ENCODE results near the gene COG2.
"Not testable (repeated sequence)": the region's sequence is repeated elsewhere in the genome, so short reads cannot be mapped to it uniquely, and the experiment has no call there.

Gene COG2

DNA sequence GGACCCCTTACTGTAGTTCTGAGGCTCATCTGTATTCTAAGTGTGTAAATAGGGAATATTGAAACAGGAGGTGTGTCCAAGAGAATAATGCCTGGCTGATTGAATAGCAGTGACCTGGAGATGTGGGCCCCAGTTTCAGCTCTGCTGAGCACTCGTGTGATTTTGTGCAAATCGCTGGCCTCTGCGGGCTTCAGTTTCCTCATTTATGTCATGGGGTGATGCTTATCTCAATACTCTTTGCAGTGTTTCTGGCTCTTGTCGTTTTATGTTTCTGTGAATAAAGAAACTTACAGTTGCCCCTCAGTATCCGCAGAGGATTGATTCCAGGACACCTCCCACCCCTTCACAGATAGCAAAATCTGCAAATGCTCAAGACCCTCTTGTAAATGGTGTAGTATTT is 5.0 kb downstream of the COG2 start:
- DNase-seq (ENCODE audit: extremely low read depth, low read depth), result no peak
- TF ChIP-seq, protein P1, sequence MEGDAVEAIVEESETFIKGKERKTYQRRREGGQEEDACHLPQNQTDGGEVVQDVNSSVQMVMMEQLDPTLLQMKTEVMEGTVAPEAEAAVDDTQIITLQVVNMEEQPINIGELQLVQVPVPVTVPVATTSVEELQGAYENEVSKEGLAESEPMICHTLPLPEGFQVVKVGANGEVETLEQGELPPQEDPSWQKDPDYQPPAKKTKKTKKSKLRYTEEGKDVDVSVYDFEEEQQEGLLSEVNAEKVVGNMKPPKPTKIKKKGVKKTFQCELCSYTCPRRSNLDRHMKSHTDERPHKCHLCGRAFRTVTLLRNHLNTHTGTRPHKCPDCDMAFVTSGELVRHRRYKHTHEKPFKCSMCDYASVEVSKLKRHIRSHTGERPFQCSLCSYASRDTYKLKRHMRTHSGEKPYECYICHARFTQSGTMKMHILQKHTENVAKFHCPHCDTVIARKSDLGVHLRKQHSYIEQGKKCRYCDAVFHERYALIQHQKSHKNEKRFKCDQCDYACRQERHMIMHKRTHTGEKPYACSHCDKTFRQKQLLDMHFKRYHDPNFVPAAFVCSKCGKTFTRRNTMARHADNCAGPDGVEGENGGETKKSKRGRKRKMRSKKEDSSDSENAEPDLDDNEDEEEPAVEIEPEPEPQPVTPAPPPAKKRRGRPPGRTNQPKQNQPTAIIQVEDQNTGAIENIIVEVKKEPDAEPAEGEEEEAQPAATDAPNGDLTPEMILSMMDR (IDR thresholded peaks at IDR 0.05; ENCODE audit: low read depth, low read length, missing control alignments), result no peak
- H3K4me3 ChIP-seq (replicated peaks; ENCODE audit: low read depth, low read length), result no peak overlapping the region

DNA sequence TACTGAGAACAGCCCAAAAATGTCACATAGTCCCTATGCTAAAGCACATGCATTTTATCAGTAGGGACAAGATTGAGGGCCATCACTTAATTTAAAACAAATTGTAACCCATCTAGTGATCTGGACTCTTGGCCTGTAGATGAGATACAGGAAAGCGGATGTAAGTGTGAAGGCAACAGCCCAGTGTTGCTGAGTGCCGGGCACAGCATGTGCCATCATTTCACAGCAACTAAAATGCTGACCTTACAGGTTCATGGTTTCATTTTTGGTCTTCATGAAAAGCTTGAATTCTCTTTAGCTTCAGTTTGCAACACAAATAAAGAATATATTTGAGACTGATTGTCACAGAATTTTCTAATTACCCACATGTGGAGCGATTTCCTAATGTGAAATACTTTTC is 5.8 kb downstream of the COG2 start:
- DNase-seq (ENCODE audit: extremely low read depth, low read depth), result no peak
- TF ChIP-seq, protein P1 (IDR thresholded peaks at IDR 0.05; ENCODE audit: low read depth, low read length, missing control alignments), result no peak
- H3K4me3 ChIP-seq (replicated peaks; ENCODE audit: low read depth, low read length), result no peak overlapping the region

DNA sequence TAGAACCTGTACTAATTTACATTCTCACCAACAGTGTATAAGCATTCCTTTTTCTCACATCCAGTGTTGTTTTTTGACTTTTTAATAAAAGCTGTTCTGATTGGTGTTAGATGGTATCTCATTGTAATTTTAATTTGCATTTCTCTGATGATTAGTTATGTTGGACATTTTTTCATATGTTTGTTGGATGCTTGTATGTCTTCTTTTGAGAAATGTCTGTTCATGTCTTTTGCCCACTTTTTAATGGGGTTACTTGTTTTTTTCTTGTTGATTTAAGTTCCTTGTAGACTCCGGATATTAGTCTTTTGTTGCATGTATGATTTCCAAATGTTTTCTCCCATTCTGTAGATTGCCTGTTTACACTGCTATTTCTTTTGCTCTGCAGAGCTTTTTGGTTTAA is 8.0 kb downstream of the COG2 start:
- no peak overlapping the region for H3K4me3 ChIP-seq (replicated peaks; ENCODE audit: low read depth, low read length)
- DNase-seq (ENCODE audit: extremely low read depth, low read depth), result no peak
- TF ChIP-seq, protein P1 (IDR thresholded peaks at IDR 0.05; ENCODE audit: low read depth, low read length, missing control alignments), result no peak

DNA sequence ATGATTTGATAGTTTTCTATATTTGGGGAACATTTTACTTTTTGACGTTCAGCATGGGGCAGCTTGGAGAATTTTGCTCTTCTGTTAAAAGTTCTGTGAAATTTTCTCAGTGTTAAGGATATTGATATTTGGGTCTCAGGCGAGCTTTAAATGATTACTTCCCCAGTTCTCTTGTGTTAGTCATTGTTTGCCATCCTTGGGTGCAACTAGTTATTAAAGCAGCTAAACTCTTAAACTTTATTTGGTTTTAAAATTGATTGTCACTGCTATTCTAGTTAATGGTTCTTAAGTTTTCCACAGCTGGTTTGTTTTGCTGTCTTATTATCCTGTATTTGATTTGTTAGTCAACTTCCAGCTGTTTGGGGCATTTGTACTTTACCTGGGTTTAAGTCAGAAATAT is 9.0 kb downstream of the COG2 start:
- DNase-seq (ENCODE audit: extremely low read depth, low read depth), result no peak
- no peak overlapping the region for H3K4me3 ChIP-seq (replicated peaks; ENCODE audit: low read depth, low read length)
- TF ChIP-seq, protein P1 (IDR thresholded peaks at IDR 0.05; ENCODE audit: low read depth, low read length, missing control alignments), result no peak

DNA sequence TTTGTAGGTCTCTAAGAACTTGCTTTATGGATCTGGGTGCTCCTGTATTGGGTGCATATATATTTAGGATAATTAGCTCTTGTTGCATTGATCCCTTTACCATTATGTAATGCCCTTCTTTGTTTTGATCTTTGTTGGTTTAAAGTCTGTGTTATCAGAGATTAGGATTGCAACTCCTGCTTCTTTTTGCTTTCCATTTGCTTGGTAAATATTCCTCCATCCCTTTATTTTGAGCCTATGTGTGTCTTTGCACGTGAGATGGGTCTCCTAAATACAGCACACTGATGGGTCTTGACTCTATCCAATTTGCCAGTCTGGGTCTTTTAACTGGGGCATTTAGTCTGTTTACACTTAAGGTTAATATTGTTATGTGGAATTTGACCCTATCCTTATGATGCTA is 14.4 kb downstream of the COG2 start:
- DNase-seq (ENCODE audit: extremely low read depth, low read depth), result not testable (repeated sequence)

DNA sequence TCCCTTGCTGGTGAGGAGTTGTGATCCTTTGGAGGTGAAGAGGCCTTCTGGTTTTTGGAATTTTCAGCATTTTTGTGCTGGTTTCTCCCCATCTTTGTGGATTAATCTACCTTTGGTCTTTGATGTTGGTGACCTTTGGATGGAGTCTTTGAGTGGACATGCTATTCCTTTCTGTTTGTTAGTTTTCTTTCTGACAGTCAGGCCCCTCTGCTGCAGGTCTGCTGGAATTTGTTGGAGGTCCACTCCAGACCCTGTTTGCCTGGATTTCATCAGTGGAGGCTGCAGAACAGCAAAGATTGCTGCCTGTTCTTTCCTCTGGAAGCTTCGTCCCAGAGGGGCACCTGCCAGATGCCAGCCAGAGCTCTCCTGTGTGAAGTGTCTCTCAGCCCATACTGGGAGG is 15.8 kb downstream of the COG2 start:
- not testable (repeated sequence) for DNase-seq (ENCODE audit: extremely low read depth, low read depth); H3K4me3 ChIP-seq (replicated peaks; ENCODE audit: low read depth, low read length)

More for the DNA sequence above, 14.4 kb downstream of the COG2 start:
- H3K4me3 ChIP-seq (replicated peaks; ENCODE audit: low read depth, low read length), result not testable (repeated sequence)

DNA sequence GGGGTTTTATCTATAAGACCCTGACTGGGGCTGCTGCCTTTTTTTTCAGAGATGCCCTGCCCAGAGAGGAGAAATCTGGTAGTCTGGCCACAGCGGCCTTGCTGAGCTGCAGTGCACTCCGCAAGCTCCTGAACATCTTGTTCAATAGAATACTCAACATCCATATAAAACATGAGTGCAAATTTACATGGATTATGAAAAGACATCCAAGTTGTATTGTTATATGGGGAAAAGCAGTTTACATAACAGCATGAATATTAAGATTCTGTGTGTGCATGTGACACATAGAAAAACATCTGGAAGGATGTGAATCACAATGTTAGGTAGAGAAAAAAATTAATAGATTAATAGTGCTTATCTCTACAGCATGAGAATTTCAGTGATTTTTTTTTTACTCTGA is 16.4 kb downstream of the COG2 start:
- no peak for DNase-seq (ENCODE audit: extremely low read depth, low read depth)
- TF ChIP-seq, protein P1 (IDR thresholded peaks at IDR 0.05; ENCODE audit: low read depth, low read length, missing control alignments), result no peak
- H3K4me3 ChIP-seq (replicated peaks; ENCODE audit: low read depth, low read length), result no peak overlapping the region

DNA sequence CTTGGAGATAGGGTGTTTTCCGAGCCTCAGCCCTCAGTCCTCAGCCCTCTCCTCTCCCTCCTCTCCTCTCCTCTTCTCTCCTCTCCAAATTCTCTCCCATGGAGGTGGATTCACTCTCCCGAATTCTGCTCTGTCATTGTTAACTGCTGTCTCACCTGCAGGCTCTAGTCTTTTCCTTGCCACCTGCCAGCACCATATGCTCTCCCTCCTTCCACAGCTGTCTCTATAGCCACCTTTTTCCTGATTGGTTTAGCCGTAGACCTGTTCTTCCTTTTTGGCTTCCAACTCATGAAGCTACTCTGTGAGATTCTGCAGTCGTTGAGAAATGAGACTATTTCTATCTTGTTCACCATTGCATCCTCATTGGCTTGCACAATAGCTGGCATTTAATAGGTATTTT is 19.7 kb downstream of the COG2 start:
- H3K4me3 ChIP-seq (replicated peaks; ENCODE audit: low read depth, low read length), result no peak overlapping the region
- TF ChIP-seq, protein P1 (IDR thresholded peaks at IDR 0.05; ENCODE audit: low read depth, low read length, missing control alignments), result no peak
- no peak for DNase-seq (ENCODE audit: extremely low read depth, low read depth)
